SH-SY5Y (cell line): Measurements from ENCODE around the gene ALPL.

Experiments
- GATA2 ChIP-seq: IDR thresholded peaks from 2 replicates; pipeline ENCODE4 v1.6.1; 2011; ENCODE audit warnings: mild to moderate bottlenecking, low read depth, low read length
- GATA3 ChIP-seq: IDR thresholded peaks from 2 replicates; pipeline ENCODE4 v1.6.1; 2011; ENCODE audit warnings: low read depth, mild to moderate bottlenecking, low read length, moderate library complexity

GRCh38 chr1:21620496-21620895 is 111.3 kb downstream of the ALPL start:
- no peak for TF ChIP-seq GATA3
- no peak for TF ChIP-seq GATA2
